Measurements from ENCODE around the gene ATP6V0C.

DNA sequence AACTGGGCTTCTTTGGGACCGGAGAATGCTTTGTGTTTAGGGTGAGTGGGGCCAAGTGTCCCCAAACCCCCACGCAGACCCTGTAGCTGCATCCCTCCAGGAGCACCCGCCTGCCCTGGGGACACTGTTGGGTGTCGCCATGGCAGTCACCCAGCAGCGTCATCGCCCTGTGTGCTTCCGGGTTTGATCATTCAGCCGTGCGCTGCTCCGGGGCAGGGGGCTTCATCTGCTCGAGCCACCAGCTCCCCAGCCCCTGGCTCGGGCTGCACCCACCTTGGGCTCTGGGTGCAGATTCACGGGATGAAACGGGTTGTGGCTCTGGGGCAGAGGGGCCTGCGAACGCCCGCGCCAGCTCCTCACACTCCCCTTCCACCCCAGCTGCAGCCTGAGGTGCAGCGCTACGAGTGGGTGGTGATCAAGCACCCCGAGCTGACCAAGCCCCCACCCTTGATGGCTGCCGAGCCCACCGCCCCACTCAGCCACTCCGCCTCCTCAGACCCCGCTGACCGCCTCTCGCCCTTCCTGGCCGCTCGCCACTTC is 13.8 kb upstream of the ATP6V0C start:
- TF ChIP-seq POLR2A (IDR thresholded peaks at IDR 0.05) = no peak
- no peak for TF ChIP-seq CTCF (IDR thresholded peaks at IDR 0.05)
